T-helper 1 cell (primary cell): ENCODE measurements around the gene RAD51B.
A peak's percentile ranks its signal among the peaks of the same experiment; 100 is the strongest.
"Not testable (repeated sequence)": the region's sequence is repeated elsewhere in the genome, so short reads cannot be mapped to it uniquely, and the experiment has no call there.

ENCODE experiments used
- DNase-seq, 5 donors: peaks; one replicate each; pipeline ENCODE4 v3.0.0-alpha.2; 2012 to 2020

The RAD51B gene

GRCh38 chr14:68219407-68219806 is 399.8 kb downstream of the RAD51B start:
- DNase-seq = no peak

DNA sequence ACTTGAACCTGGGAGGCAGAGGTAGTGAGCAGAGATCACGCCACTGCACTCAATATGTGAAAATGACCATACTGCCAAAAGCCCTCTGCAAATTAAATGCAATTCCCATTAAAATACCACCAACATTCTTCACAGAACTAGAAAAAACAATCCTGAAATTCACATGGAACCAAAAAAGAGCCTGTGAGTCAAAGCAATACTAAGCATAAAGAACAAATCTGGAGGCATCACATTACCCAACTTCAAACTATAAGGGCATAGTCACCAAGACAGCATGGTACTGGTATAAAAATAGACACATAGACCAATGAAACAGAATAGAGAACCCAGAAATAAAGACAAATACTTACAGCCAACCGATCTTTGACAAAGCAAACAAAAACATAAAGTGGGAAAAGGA is 401.5 kb downstream of the RAD51B start:
- DNase-seq = not testable (repeated sequence)

DNA sequence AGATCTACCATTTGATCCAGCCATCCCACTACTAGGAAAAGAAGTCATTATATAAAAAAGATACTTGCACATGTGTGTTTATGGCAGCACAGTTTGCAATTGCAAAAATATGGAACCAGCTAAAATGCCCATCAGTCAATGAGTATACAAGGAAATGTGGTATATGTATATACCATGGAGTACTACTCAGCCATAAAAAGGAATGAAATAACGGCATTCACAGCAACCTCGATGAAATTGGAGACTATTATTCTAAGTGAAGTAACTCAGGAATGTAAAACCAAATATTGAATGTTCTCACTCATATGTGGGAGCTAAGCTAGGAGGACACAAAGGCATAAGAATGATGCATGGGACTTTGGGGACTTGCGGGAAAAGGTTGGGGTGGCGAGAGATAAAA is 402.6 kb downstream of the RAD51B start:
- no peak for DNase-seq

- no peak for DNase-seq
Measured at GRCh38 chr14:68222726-68223125, 403.1 kb downstream of the RAD51B start.

GRCh38 chr14:68223631-68224030 is 404.1 kb downstream of the RAD51B start:
- no peak for DNase-seq

GRCh38 chr14:68225321-68225720 is 405.7 kb downstream of the RAD51B start:
- DNase-seq = no peak

DNA sequence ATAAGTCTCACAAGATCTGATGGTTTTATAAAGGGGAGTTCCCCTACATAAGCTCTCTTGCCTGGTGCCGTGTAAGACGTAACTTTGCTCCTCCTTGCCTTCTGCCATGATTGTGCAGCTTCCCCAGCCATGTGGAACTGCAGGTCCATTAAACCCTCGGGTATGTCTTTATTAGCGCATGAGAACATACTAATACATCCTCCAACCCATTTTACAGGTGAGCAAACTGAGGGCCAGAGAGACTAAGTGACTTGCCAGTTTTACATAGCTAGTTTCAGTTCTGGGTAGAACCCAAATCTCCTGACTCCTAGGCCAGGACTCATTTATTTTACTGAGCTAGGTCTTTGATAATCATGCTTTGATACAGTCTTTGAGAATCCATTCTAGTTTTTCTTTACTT is 406.9 kb downstream of the RAD51B start:
- DNase-seq = no peak

- no peak for DNase-seq
Measured at GRCh38 chr14:68228656-68229055, 409.1 kb downstream of the RAD51B start.

GRCh38 chr14:68229423-68230100 is 410.0 kb downstream of the RAD51B start:
- no peak for DNase-seq

DNA sequence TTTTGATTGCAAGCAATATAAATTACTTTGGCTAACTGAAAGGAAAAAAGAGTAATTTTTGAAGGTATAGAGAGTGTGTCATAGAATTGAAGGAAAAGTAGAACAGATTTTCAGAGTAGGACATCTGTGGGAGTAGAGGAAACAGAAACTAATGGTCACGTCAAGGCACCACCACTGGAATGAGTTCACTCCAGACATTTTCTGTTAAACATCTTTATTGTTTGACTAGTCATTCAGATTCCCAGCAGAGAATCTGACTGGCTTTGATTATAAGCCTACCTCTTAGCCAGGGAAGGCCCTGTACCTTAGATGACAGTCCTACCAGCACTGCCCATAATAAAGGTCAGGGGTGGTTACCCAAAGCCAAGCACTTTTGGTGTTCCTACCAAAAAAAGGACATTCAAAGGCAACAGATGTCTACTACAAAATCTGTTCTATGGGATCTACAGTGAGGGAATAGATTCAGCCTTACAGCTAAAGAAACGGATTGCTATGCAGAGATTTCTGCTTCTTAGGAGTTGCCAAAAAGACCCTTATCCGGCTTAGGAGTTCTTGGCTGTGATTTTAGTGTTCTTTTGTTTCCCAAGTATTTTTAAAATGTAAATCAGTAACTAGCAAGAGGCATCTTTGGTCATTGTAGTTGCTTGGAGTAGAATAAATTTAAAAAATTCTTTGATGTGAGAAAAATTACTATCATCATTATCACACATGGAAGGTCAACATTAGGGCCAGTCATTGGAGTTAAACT is 410.8 kb downstream of the RAD51B start:
- no peak for DNase-seq

GRCh38 chr14:68230950-68231717 is 411.6 kb downstream of the RAD51B start:
- DNase-seq = no peak

GRCh38 chr14:68231898-68232297 is 412.3 kb downstream of the RAD51B start:
- no peak for DNase-seq

GRCh38 chr14:68232300-68233055 is 412.9 kb downstream of the RAD51B start:
- DNase-seq = peak in 1 of 5 donors; percentile 70

GRCh38 chr14:68233101-68233784 is 413.7 kb downstream of the RAD51B start:
- DNase-seq = no peak

- DNase-seq = no peak
Measured at GRCh38 chr14:68234101-68234905, 414.7 kb downstream of the RAD51B start.

- DNase-seq = no peak
Measured at GRCh38 chr14:68235011-68235410, 415.4 kb downstream of the RAD51B start.

DNA sequence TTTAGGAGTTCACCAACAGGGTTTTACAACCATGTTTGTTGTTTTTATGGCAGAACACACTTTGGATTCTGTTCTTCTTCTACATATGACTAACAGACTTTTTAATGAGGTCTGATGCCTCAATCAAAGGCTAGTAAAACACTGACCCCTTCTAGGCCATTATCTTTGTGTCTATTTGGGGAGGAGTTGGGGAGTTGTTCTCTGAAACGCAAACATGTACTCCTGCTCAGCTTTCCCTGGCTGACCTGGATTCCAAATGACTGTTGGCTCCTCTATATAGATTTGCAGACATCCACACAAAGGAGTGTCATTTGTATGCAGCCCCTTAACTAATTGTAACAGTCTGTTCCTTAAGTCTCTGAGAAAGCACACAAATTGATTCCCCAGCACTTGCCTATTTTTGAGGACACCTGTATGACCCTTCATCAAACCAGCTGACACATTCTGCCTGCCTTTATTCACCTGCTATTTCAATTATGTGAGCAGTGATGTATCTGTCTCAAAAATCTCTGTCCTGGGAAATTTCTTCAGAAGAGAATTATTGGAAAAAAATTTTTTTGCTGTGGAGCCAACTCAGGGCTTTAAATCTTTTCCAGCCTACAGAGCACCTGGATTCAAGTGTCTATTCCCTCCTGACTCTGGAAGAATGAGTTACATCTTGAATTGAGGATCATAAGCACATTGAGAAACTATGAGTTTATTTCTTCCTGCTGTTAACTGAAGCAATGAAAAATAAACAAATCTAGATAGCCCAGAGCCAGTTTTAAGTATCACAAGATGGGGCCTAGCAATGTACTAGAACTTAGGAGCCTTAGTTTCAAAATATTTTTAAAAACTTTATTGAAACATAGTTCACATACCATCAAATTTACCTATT is 417.2 kb downstream of the RAD51B start:
- DNase-seq = no peak

GRCh38 chr14:68238551-68238950 is 419.0 kb downstream of the RAD51B start:
- no peak for DNase-seq

DNA sequence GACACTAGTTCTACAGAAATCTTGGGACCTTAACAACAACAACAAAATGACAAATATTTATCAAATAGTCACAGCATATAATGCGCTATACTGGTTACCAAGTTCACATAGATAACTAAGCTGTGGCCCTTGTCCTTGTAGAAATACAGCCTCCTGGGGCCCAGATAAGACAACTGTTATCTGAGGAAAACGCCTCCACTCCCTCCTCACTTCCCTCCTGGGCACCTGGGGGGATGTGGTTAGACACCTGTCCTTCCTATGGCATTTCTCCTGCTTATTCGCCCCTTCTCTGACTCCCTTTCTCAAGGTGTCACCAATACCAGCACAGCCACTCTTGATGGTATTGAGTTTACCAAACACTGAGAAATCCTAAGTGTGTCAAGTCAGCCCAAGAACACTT is 419.4 kb downstream of the RAD51B start:
- DNase-seq = no peak
